Pancreas (tissue), 10 donors: ENCODE results near the gene PITPNC1. TPM values are rescaled to one million over a fixed set of nuclear protein-coding genes. Genes with fewer than 3 reads are reported as not detected.
"Not testable (repeated sequence)": the region's sequence is repeated elsewhere in the genome, so short reads cannot be mapped to it uniquely, and the experiment has no call there.

Source experiments
- ATAC-seq, 4 donors: fragments of 200-7000 bp; cut with Tn5 transposase; one replicate each; pipeline versions ENCODE4 v1.8.0 to v1.9.1; 2020; ENCODE audit warnings: mild to moderate bottlenecking in 4 of 4, moderate library complexity in 4 of 4
- DNase-seq, 6 donors: peaks; one replicate each; pipeline ENCODE4 v3.0.0-alpha.2; 2020
- FAIRE-seq: peaks from 2 replicates; lab custom pipeline; 2012; peaks lifted over from hg19 to GRCh38; lab: Jason Lieb, UNC
- H3K27ac ChIP-seq, 4 donors: fragments of 200-600 bp; sonication (generic); 1 replicate in 3 of 4; 2 replicates in 1 of 4; pipeline versions ENCODE4 v1.5.0 to v1.8.0; 2020
- H3K27me3 ChIP-seq, 4 donors: fragments of 200-600 bp; one replicate each; pipeline ENCODE4 v1.8.0; 2021
- H3K36me3 ChIP-seq, 3 donors: fragments of 200-600 bp; sonication (generic) in 1 of 3; one replicate each; pipeline versions ENCODE4 v1.5.0 to v1.8.0; 2020 to 2021
- H3K4me1 ChIP-seq, 3 donors: fragments of 200-600 bp; one replicate each; pipeline ENCODE4 v1.8.0; 2021
- H3K4me3 ChIP-seq, 4 donors: fragments of 200-600 bp; sonication (generic) in 2 of 4; one replicate each; pipeline versions ENCODE4 v1.5.0 to v1.8.0; 2020 to 2021
- H3K9me3 ChIP-seq, 4 donors: fragments of 200-600 bp; one replicate each; pipeline ENCODE4 v1.8.0; 2021
- CTCF ChIP-seq, 4 donors: fragments of 200-600 bp; sonication (generic) in 3 of 4; IDR thresholded peaks; one replicate each; pipeline versions ENCODE4 v1.5.0 to v1.8.0; 2021; ENCODE audit warnings: antibody characterized with exemption in 4 of 4
- WGBS, 2 donors: extraction: QIAGEN DNeasy Blood & Tissue Kit; methylation state at CpG; one replicate each; pipeline ENCODE4 v1.1.7; 2013; 5-methylcytosine and 5-hydroxymethylcytosine counted together
- intact Hi-C, 3 donors: fragments of 100-400 bp; cut with DNase I; formaldehyde crosslinking; loops; one replicate each; pipeline versions ENCODE4 v1.11.1 to v1.14.2; 2022
- polyA plus RNA-seq, 2 donors: library from polyadenylated mRNA; stranded (reverse); fragments of 200-250 nt; gene quantifications; one replicate each; pipeline ENCODE4 v1.2.3, GENCODE V29; 2013
- total RNA-seq, 6 donors: library from RNA; stranded (reverse); fragmentation: NEBNext Ultra II Directional in 4 of 6; extraction: Animal tissue kit (Norgen Biotek cat#: 25700) in 4 of 6; gene quantifications; one replicate each; pipeline versions ENCODE4 v1.2.1 to v1.2.4, GENCODE V29; 2021 to 2023
- donor health status: healthy with polysubstance abuse.
- donor health status: DM: no; HTN: no; CAD: no; lungs with moderate emphysema.
- donor health status: DM: no; HTN: no; CAD: no.
- donor health status: control.
- donor health status: control.
- donor health status: Bipolar disorder and iron deficiency.
- donor health status: DM: yes; HTN: yes; CAD: no.
- donor health status: DM: no; HTN: no; CAD: no.
- donor health status: DM: no; HTN: no; CAD: no.
- donor health status: DM: yes; HTN: yes; CAD: no.

The PITPNC1 gene
- total and polyA plus RNA-seq, 8 donors, result 9.5 to 28.8 (median 24.4) TPM

- ATAC-seq (no peak), DNase-seq (no peak), FAIRE-seq (no peak)
- Histone ChIP-seq H3K9me3 (no peaks in the 10 kb centered on the region), H3K4me1 (no peaks in the 10 kb centered on the region), H3K27me3 (no peaks in the 10 kb centered on the region), H3K4me3 (no peak overlapping the region), H3K27ac (no peak overlapping the region), H3K36me3 (peaks cover 0 to 6% (median 0%) of the 10 kb centered on the region in 3 donors)
- intact Hi-C loops, result loop anchor here in 1 of 3 donors (10.0 kb wide), 1 partner anchor 322 kb away; the partner anchor contains the start of gene PITPNC1
- TF ChIP-seq CTCF (IDR thresholded peaks at IDR 0.05), result no peak
- WGBS, 2 donors, result 68% methylated on average over 4 of the region's 4 CpGs
Measured at GRCh38 chr17:67696853-67697498, 319.9 kb downstream of the PITPNC1 start.

- 71 to 78% methylated on average over 5 of the region's 5 CpGs for WGBS, 2 donors
- no peaks in the 10 kb centered on the region for H3K27me3 ChIP-seq
- H3K36me3 ChIP-seq, result no peaks in the 10 kb centered on the region
- ATAC-seq, result no peak
- TF ChIP-seq CTCF (IDR thresholded peaks at IDR 0.05), result no peak
- no peak for DNase-seq
- no peak for FAIRE-seq
- intact Hi-C loops, result no loop called here
- H3K9me3 ChIP-seq, result no peaks in the 10 kb centered on the region
- H3K4me1 ChIP-seq, result no peaks in the 10 kb centered on the region
- no peak overlapping the region for H3K27ac ChIP-seq
- H3K4me3 ChIP-seq, result no peak overlapping the region
Measured at GRCh38 chr17:67700037-67700724, 323.1 kb downstream of the PITPNC1 start.

- Histone ChIP-seq H3K4me1 (no peaks in the 10 kb centered on the region), H3K9me3 (no peaks in the 10 kb centered on the region), H3K36me3 (no peaks in the 10 kb centered on the region), H3K4me3 (no peak overlapping the region), H3K27ac (no peak overlapping the region), H3K27me3 (no peaks in the 10 kb centered on the region)
- FAIRE-seq (no peak), ATAC-seq (no peak), DNase-seq (no peak)
- intact Hi-C loops, result no loop called here
- WGBS, 2 donors, result 80 to 88% methylated on average over 1 of the region's 1 CpG
- TF ChIP-seq CTCF (IDR thresholded peaks at IDR 0.05), result no peak
Measured at GRCh38 chr17:67700725-67701119, 323.6 kb downstream of the PITPNC1 start.

- H3K36me3 ChIP-seq, ATAC-seq, H3K27me3 ChIP-seq, FAIRE-seq, H3K27ac ChIP-seq, DNase-seq, H3K9me3 ChIP-seq, intact Hi-C loops, H3K4me1 ChIP-seq, H3K4me3 ChIP-seq: not testable (repeated sequence)
- 83 to 87% methylated on average over 8 of the region's 8 CpGs for WGBS, 2 donors
Measured at GRCh38 chr17:67702861-67703260, 325.8 kb downstream of the PITPNC1 start.

GRCh38 chr17:67707442-67707841 lies 330.4 kb downstream of the PITPNC1 start:
- DNase-seq, result no peak
- 71 to 79% methylated on average over 2 of the region's 2 CpGs for WGBS, 2 donors

More at GRCh38 chr17:67707442-67707841, 330.4 kb downstream of the PITPNC1 start:
- Histone ChIP-seq H3K36me3 (no peaks in the 10 kb centered on the region), H3K27ac (no peak overlapping the region), H3K4me1 (no peaks in the 10 kb centered on the region), H3K9me3 (no peaks in the 10 kb centered on the region), H3K27me3 (no peaks in the 10 kb centered on the region), H3K4me3 (no peak overlapping the region)
- intact Hi-C loops, result no loop called here
- TF ChIP-seq CTCF (IDR thresholded peaks at IDR 0.05), result no peak
- ATAC-seq (no peak), FAIRE-seq (no peak)
